H1 (cell line): ENCODE results near the gene DCAF8L2. TPM values are rescaled to one million over a fixed set of nuclear protein-coding genes. Genes with fewer than 3 reads are reported as not detected.

Experiments
- CTCF ChIA-PET: fragments of 300-600 bp; sonication (Branson Sonifier 250); formaldehyde crosslinking; loops from one replicate; lab custom pipeline; 2021; ENCODE audit not compliant: partially characterized antibody; lab: Charles Lee
- POLR2A ChIA-PET: fragments of 300-600 bp; sonication (Branson Sonifier 250); formaldehyde crosslinking; loops from one replicate; lab custom pipeline; 2021; ENCODE audit warnings: inconsistent platforms; ENCODE audit not compliant: partially characterized antibody; lab: Charles Lee
- DNase-seq, 2 experiments: peaks; one replicate each; pipeline versions ENCODE4 v3.0.0 to v3.0.0-alpha.2; 2010 to 2022; ENCODE audit warnings: low spot score in 2 of 2, low read depth in 1 of 2, mixed read lengths in 1 of 2
- FAIRE-seq: peaks from 2 replicates; lab custom pipeline; 2011; peaks lifted over from hg19 to GRCh38; lab: Jason Lieb, UNC
- H2AFZ ChIP-seq: 2 replicates; pipeline ENCODE4 v1.8.1; 2012; ENCODE audit warnings: low read length, inconsistent platforms
- H2AK5ac ChIP-seq: 2 replicates; pipeline ENCODE4 v1.6.1; 2013; ENCODE audit warnings: low read depth, low read length
- H2BK120ac ChIP-seq: replicated peaks from 2 replicates; pipeline ENCODE3; 2013; ENCODE audit warnings: low read depth, low read length, inconsistent platforms
- H2BK12ac ChIP-seq: 2 replicates; pipeline ENCODE4 v1.6.1; 2013; ENCODE audit warnings: low read depth, low read length
- H2BK15ac ChIP-seq: 2 replicates; pipeline ENCODE4 v1.6.1; 2013; ENCODE audit warnings: low read length
- H2BK20ac ChIP-seq: 2 replicates; pipeline ENCODE4 v1.6.1; 2013; ENCODE audit warnings: low read length
- H2BK5ac ChIP-seq: 2 replicates; pipeline ENCODE4 v1.6.1; 2013; ENCODE audit warnings: low read depth, low read length
- H3K14ac ChIP-seq: 2 replicates; pipeline ENCODE4 v1.6.1; 2013; ENCODE audit warnings: inconsistent platforms; ENCODE audit not compliant: insufficient read length
- H3K18ac ChIP-seq: 2 replicates; pipeline ENCODE4 v1.6.1; 2013; ENCODE audit warnings: low read length; ENCODE audit errors: extremely low read depth
- H3K23ac ChIP-seq: 2 replicates; pipeline ENCODE4 v1.6.1; 2013; ENCODE audit warnings: inconsistent platforms; ENCODE audit not compliant: insufficient read length
- H3K23me2 ChIP-seq: 2 replicates; pipeline ENCODE4 v1.6.1; 2013; ENCODE audit warnings: low read depth, low read length
- H3K27ac ChIP-seq: 2 replicates; pipeline ENCODE4 v1.6.1; 2011; ENCODE audit warnings: low read depth, low read length, inconsistent platforms
- H3K27me3 ChIP-seq, 4 experiments: replicated peaks in 1 of 4; 1 replicate in 1 of 4; 2 replicates in 3 of 4; pipeline versions ENCODE4 v1.6.1 to v1.8.1; 2011 to 2013; ENCODE audit warnings: low read length in 3 of 4, mild to moderate bottlenecking in 3 of 4, inconsistent platforms in 2 of 4, mixed read lengths in 2 of 4, moderate library complexity in 1 of 4; ENCODE audit not compliant: control insufficient read depth in 3 of 4, insufficient read depth in 3 of 4; ENCODE audit errors: extremely low read depth in 1 of 4
- H3K36me3 ChIP-seq, 4 experiments: 2 replicates each; pipeline versions ENCODE4 v1.6.1 to v1.8.1; 2011 to 2013; ENCODE audit warnings: mild to moderate bottlenecking in 4 of 4, low read length in 3 of 4, moderate library complexity in 2 of 4, control low read depth in 1 of 4, inconsistent platforms in 1 of 4; ENCODE audit not compliant: insufficient read depth in 4 of 4, control insufficient read depth in 2 of 4
- H3K4ac ChIP-seq: replicated peaks from 2 replicates; pipeline ENCODE3; 2013; ENCODE audit warnings: low read length, low read depth, mixed read lengths, inconsistent platforms; ENCODE audit not compliant: insufficient read length
- H3K4me1 ChIP-seq, 4 experiments: replicated peaks in 1 of 4; 1 replicate in 1 of 4; 2 replicates in 3 of 4; pipeline versions ENCODE4 v1.6.1 to v1.8.1; 2011 to 2013; ENCODE audit warnings: low read length in 3 of 4, inconsistent platforms in 2 of 4, mixed read lengths in 1 of 4; ENCODE audit not compliant: insufficient read depth in 4 of 4, control insufficient read depth in 3 of 4
- H3K4me2 ChIP-seq, 2 experiments: 2 replicates each; pipeline versions ENCODE4 v1.6.1 to v1.8.1; 2011 to 2013; ENCODE audit warnings: low read depth in 2 of 2, low read length in 2 of 2, control low read depth in 1 of 2, inconsistent platforms in 1 of 2, mild to moderate bottlenecking in 1 of 2; ENCODE audit not compliant: insufficient read depth in 1 of 2
- H3K4me3 ChIP-seq, 4 experiments: fragments of 200-600, 300-600 bp in 1 of 4; sonication (generic), shearing (Covaris generic), sonication (Bioruptor Twin) in 1 of 4; 2 replicates each; pipeline versions ENCODE4 v1.5.1 to v1.8.1; 2011 to 2016; ENCODE audit warnings: low read length in 4 of 4, low read depth in 3 of 4, control low read depth in 2 of 4, inconsistent platforms in 2 of 4, mild to moderate bottlenecking in 2 of 4, mixed read lengths in 1 of 4, moderate library complexity in 1 of 4; ENCODE audit not compliant: insufficient read depth in 2 of 4; ENCODE audit errors: extremely low read depth in 1 of 4
- H3K56ac ChIP-seq: replicated peaks from 2 replicates; pipeline ENCODE3; 2013; ENCODE audit warnings: low read depth, mild to moderate bottlenecking, mixed read lengths, low read length, inconsistent platforms; ENCODE audit not compliant: insufficient read length
- H3K79me1 ChIP-seq: 2 replicates; pipeline ENCODE4 v1.6.1; 2013; ENCODE audit warnings: low read depth, low read length, control low read depth
- H3K79me2 ChIP-seq, 2 experiments: 2 replicates each; pipeline versions ENCODE4 v1.6.1 to v1.8.1; 2012 to 2013; ENCODE audit warnings: low read length in 2 of 2, mild to moderate bottlenecking in 2 of 2, inconsistent platforms in 1 of 2; ENCODE audit not compliant: insufficient read depth in 2 of 2, control insufficient read depth in 1 of 2
- H3K9ac ChIP-seq, 4 experiments: replicated peaks in 1 of 4; 1 replicate in 1 of 4; 2 replicates in 3 of 4; pipeline versions ENCODE4 v1.6.1 to v1.8.1; 2011 to 2013; ENCODE audit warnings: low read depth in 3 of 4, low read length in 3 of 4, control low read depth in 2 of 4, mild to moderate bottlenecking in 2 of 4, moderate library complexity in 2 of 4, inconsistent platforms in 1 of 4; ENCODE audit errors: extremely low read depth in 1 of 4
- H3K9me3 ChIP-seq, 2 experiments: 2 replicates each; pipeline versions ENCODE4 v1.6.1 to v1.8.1; 2012 to 2013; ENCODE audit warnings: mild to moderate bottlenecking in 2 of 2, moderate library complexity in 2 of 2, control low read depth in 1 of 2, inconsistent platforms in 1 of 2, low read depth in 1 of 2, low read length in 1 of 2, mixed read lengths in 1 of 2; ENCODE audit not compliant: insufficient read depth in 2 of 2
- H4K20me1 ChIP-seq, 2 experiments: replicated peaks in 1 of 2; 2 replicates each; pipeline versions ENCODE3 to v1.8.1; 2011 to 2013; ENCODE audit warnings: inconsistent platforms in 2 of 2, low read length in 2 of 2, mild to moderate bottlenecking in 1 of 2; ENCODE audit not compliant: insufficient read depth in 2 of 2, control insufficient read depth in 1 of 2
- H4K5ac ChIP-seq: 2 replicates; pipeline ENCODE4 v1.6.1; 2013; ENCODE audit warnings: low read length, low read depth, mixed read lengths, inconsistent platforms; ENCODE audit not compliant: insufficient read length
- H4K8ac ChIP-seq: 2 replicates; pipeline ENCODE4 v1.8.0; 2013; ENCODE audit warnings: mild to moderate bottlenecking, moderate library complexity, low read length, inconsistent platforms; ENCODE audit not compliant: insufficient read depth; ENCODE audit errors: extremely low read depth
- H4K91ac ChIP-seq: replicated peaks from 2 replicates; pipeline ENCODE3; 2013; ENCODE audit warnings: low read length, mixed read lengths, inconsistent platforms; ENCODE audit not compliant: insufficient read length
- EP300 ChIP-seq, 2 experiments: IDR thresholded peaks; 1 replicate in 1 of 2; 2 replicates in 1 of 2; pipeline ENCODE4 v1.6.1; 2011 to 2012; ENCODE audit warnings: low read depth in 2 of 2, low read length in 2 of 2, mild to moderate bottlenecking in 2 of 2, borderline replicate concordance in 1 of 2, inconsistent platforms in 1 of 2, moderate library complexity in 1 of 2
- GABPA ChIP-seq: IDR thresholded peaks from 2 replicates; pipeline ENCODE4 v1.6.1; 2011; ENCODE audit warnings: mild to moderate bottlenecking, low read length, moderate library complexity, borderline replicate concordance; ENCODE audit not compliant: insufficient read depth
- JUN ChIP-seq: IDR thresholded peaks from 2 replicates; pipeline ENCODE4 v1.6.1; 2011; ENCODE audit warnings: low read depth, mild to moderate bottlenecking, improper control_type of control experiment, low read length
- KDM1A ChIP-seq: fragments of 200-600, 300-600 bp; sonication (generic); IDR thresholded peaks from 2 replicates; pipeline ENCODE4 v1.7.1; 2016; ENCODE audit warnings: mild to moderate bottlenecking, low read length, borderline replicate concordance
- KDM5A ChIP-seq: fragments of 200-600 bp; IDR thresholded peaks from 2 replicates; pipeline ENCODE4 v1.7.1; 2012; ENCODE audit warnings: mild to moderate bottlenecking, low read length, inconsistent platforms, mixed read lengths
- PHF8 ChIP-seq: fragments of 200-600 bp; sonication (generic); conservative IDR thresholded peaks from 2 replicates; pipeline ENCODE4 v1.7.1; 2012; ENCODE audit warnings: low read depth, mild to moderate bottlenecking, inconsistent platforms, low read length, moderate library complexity
- SAP30 ChIP-seq: fragments of 300-600 bp; sonication (generic); IDR thresholded peaks from 2 replicates; pipeline ENCODE4 v1.7.1; 2012; ENCODE audit warnings: low read length, moderate library complexity, mild to moderate bottlenecking, inconsistent platforms; ENCODE audit not compliant: insufficient read depth, insufficient replicate concordance
- SRF ChIP-seq: IDR thresholded peaks from 2 replicates; pipeline ENCODE4 v1.6.1; 2011; ENCODE audit warnings: mild to moderate bottlenecking, low read depth, low read length, moderate library complexity
- TAF7 ChIP-seq: optimal IDR thresholded peaks from 2 replicates; pipeline ENCODE3; 2011; ENCODE audit warnings: low read depth, mild to moderate bottlenecking, inconsistent platforms, low read length, moderate library complexity, borderline replicate concordance
- WGBS, 2 experiments: shearing (Covaris generic) in 1 of 2; methylation state at CpG; one replicate each; pipeline versions ENCODE4 v1.1.6 to v1.1.7; 2013 to 2015; ENCODE audit warnings: low lambda C conversion rate in 2 of 2, mixed read lengths in 2 of 2, inconsistent platforms in 1 of 2, low coverage in 1 of 2, missing lambda C conversion rate in 1 of 2; ENCODE audit not compliant: insufficient replicate concordance in 2 of 2, insufficient coverage in 1 of 2, insufficient read length in 1 of 2; ENCODE audit errors: extremely low coverage in 1 of 2, missing lambda C conversion rate in 1 of 2; 5-methylcytosine and 5-hydroxymethylcytosine counted together
- polyA plus RNA-seq, 7 experiments: library from polyadenylated mRNA; depleted of rRNA in 3 of 7; stranded (reverse) in 5 of 7; unstranded in 2 of 7; fragments of >200 nt in 5 of 7; fragments of 200-250 nt in 2 of 7; gene quantifications; 1 replicate in 5 of 7; 2 replicates in 1 of 7; 4 replicates in 1 of 7; pipeline versions ENCODE4 v1.2.1 to v1.2.3, GENCODE V29; 2011 to 2013; ENCODE audit warnings: missing spikeins in 2 of 7, mixed read lengths in 2 of 7
- total RNA-seq: library from RNA; stranded (reverse); fragmentation: NEBNext Ultra II Directional; extraction: Animal tissue kit (Norgen Biotek cat#: 25700); gene quantifications from 2 replicates; pipeline ENCODE4 v1.2.1, GENCODE V29; 2021
- TF ChIP-seq, protein P1 (sequence below), 3 experiments: IDR thresholded peaks; 1 replicate in 2 of 3; 2 replicates in 1 of 3; pipeline versions ENCODE4 v1.5.1 to v1.6.1; 2011; ENCODE audit warnings: low read length in 3 of 3, mild to moderate bottlenecking in 3 of 3, inconsistent platforms in 2 of 3, low read depth in 1 of 3, moderate library complexity in 1 of 3; ENCODE audit not compliant: insufficient read depth in 1 of 3; ENCODE audit errors: control extremely low read depth in 1 of 3

Gene DCAF8L2
- total and polyA plus RNA-seq, 2 of the 8 experiments (the other 6 are each of a cell fraction or from before 2014, with no cell fraction given): not detected

DNA sequence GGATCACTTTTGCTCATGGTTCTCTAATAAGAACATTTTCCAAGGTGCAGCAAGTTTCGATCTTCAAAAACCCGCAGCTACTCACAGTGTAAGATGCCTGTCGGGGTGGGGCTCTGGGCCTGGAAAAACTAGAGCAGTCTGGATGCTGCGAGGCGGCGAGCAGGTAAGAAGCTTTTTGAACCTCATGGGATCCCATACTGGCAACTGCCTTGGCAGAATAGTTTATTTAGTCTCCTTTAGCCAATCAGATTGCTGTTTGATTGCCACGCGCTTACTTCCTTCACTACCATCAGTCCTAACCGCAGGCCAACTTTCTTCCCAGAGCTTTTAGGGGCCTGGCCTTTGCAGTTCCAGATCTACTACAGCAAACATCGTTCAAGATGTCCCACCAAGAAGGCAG is 156.4 kb downstream of the DCAF8L2 start:
- Histone ChIP-seq H3K9ac (no peak overlapping the region), H2AK5ac (no peak overlapping the region), H4K20me1 (no peaks in the 10 kb centered on the region), H3K9me3 (no peaks in the 10 kb centered on the region), H3K79me1 (no peaks in the 10 kb centered on the region), H3K23ac (no peak overlapping the region), H2BK120ac (no peak overlapping the region), H3K27me3 (no peaks in the 10 kb centered on the region), H2BK12ac (no peak overlapping the region), H3K4me2 (no peak overlapping the region), H3K27ac (no peak overlapping the region), H3K4me3 (no peak overlapping the region), H3K14ac (no peak overlapping the region), H3K4ac (no peak overlapping the region), H3K18ac (no peak overlapping the region), H3K56ac (no peak overlapping the region), H4K8ac (no peak overlapping the region), H4K91ac (no peak overlapping the region), H2BK5ac (no peak overlapping the region), H2AFZ (no peak overlapping the region), H3K79me2 (no peaks in the 10 kb centered on the region), H3K36me3 (no peaks in the 10 kb centered on the region), H2BK20ac (no peak overlapping the region), H4K5ac (no peak overlapping the region), H3K23me2 (no peaks in the 10 kb centered on the region), H2BK15ac (no peak overlapping the region), H3K4me1 (no peaks in the 10 kb centered on the region)
- POLR2A ChIA-PET: no interaction called here
- CTCF ChIA-PET: no interaction called here
- 95% methylated on average over 10 of the region's 10 CpGs; no CpG with 5 or more reads in 1 of the 2 experiments for WGBS, 2 experiments
- DNase-seq (no peak), FAIRE-seq (no peak)
- no peak for TF ChIP-seq KDM5A
- TF ChIP-seq TAF7: no peak
- TF ChIP-seq PHF8: no peak
- no peak for TF ChIP-seq EP300 (IDR thresholded peaks at IDR 0.05; ENCODE audit: borderline replicate concordance in 1 of 2, low read depth in 2 of 2, low read length in 2 of 2)
- TF ChIP-seq, protein P1, sequence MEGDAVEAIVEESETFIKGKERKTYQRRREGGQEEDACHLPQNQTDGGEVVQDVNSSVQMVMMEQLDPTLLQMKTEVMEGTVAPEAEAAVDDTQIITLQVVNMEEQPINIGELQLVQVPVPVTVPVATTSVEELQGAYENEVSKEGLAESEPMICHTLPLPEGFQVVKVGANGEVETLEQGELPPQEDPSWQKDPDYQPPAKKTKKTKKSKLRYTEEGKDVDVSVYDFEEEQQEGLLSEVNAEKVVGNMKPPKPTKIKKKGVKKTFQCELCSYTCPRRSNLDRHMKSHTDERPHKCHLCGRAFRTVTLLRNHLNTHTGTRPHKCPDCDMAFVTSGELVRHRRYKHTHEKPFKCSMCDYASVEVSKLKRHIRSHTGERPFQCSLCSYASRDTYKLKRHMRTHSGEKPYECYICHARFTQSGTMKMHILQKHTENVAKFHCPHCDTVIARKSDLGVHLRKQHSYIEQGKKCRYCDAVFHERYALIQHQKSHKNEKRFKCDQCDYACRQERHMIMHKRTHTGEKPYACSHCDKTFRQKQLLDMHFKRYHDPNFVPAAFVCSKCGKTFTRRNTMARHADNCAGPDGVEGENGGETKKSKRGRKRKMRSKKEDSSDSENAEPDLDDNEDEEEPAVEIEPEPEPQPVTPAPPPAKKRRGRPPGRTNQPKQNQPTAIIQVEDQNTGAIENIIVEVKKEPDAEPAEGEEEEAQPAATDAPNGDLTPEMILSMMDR (IDR thresholded peaks at IDR 0.05; ENCODE audit: control extremely low read depth in 1 of 3, insufficient read depth in 1 of 3, low read depth in 1 of 3, low read length in 3 of 3): no peak
- TF ChIP-seq KDM1A: no peak
- TF ChIP-seq GABPA: no peak
- no peak for TF ChIP-seq SRF
- no peak for TF ChIP-seq SAP30
- TF ChIP-seq JUN: no peak
